HG03354 (cell line): ENCODE data around the gene FGF6.

Source experiments
- ATAC-seq: cut with Tn5 transposase; IDR thresholded peaks from one replicate; pipeline ENCODE4 v1.9.1; 2021; ENCODE audit warnings: mild to moderate bottlenecking; ENCODE audit not compliant: unreplicated experiment, poor library complexity, severe bottlenecking

The FGF6 gene

GRCh38 chr12:4448943-4449850 lies 3.6 kb upstream of the FGF6 start:
- no peak for ATAC-seq

GRCh38 chr12:4448371-4448940 lies 2.8 kb upstream of the FGF6 start:
- no peak for ATAC-seq

GRCh38 chr12:4447151-4447550 lies 1.5 kb upstream of the FGF6 start:
- no peak for ATAC-seq

- no peak for ATAC-seq
These were observed 720 bp upstream of the FGF6 start for GRCh38 chr12:4446335-4446734.

GRCh38 chr12:4444031-4444430 lies 1.6 kb downstream of the FGF6 start:
- no peak for ATAC-seq

GRCh38 chr12:4443616-4444015 lies 2.0 kb downstream of the FGF6 start:
- ATAC-seq, result no peak

- ATAC-seq, result no peak
These were observed 4.0 kb downstream of the FGF6 start for GRCh38 chr12:4441355-4442335.

GRCh38 chr12:4440187-4440941 lies 5.3 kb downstream of the FGF6 start:
- ATAC-seq, result no peak

GRCh38 chr12:4439736-4440135 lies 5.9 kb downstream of the FGF6 start:
- ATAC-seq, result no peak

GRCh38 chr12:4438834-4439596 lies 6.6 kb downstream of the FGF6 start:
- ATAC-seq, result no peak

GRCh38 chr12:4435537-4435936 lies 10.1 kb downstream of the FGF6 start:
- no peak for ATAC-seq

- ATAC-seq, result no peak
These were observed 10.7 kb downstream of the FGF6 start for GRCh38 chr12:4434706-4435425.

GRCh38 chr12:4434301-4434700 lies 11.3 kb downstream of the FGF6 start:
- ATAC-seq, result no peak

- no peak for ATAC-seq
These were observed 11.9 kb downstream of the FGF6 start for GRCh38 chr12:4433745-4434058.

GRCh38 chr12:4432878-4433744 lies 12.5 kb downstream of the FGF6 start:
- no peak for ATAC-seq

- ATAC-seq, result no peak
These were observed 13.7 kb downstream of the FGF6 start for GRCh38 chr12:4431866-4432265.

- no peak for ATAC-seq
These were observed 14.2 kb downstream of the FGF6 start for GRCh38 chr12:4431436-4431835.
